NT2/D1 (cell line): ENCODE results near the gene FNBP1L.

ENCODE experiments used
- SUZ12 ChIP-seq: IDR thresholded peaks from 2 replicates; pipeline ENCODE4 v1.6.1; 2011; ENCODE audit not compliant: insufficient read length, insufficient read depth; ENCODE audit errors: extremely low read depth
- YY1 ChIP-seq: IDR thresholded peaks from 2 replicates; pipeline ENCODE4 v1.6.1; 2011; ENCODE audit not compliant: insufficient read length, insufficient read depth
- ZNF274 ChIP-seq: IDR thresholded peaks from 2 replicates; pipeline ENCODE4 v1.6.1; 2011; ENCODE audit warnings: mild to moderate bottlenecking, low read depth, low read length

- TF ChIP-seq SUZ12 (no peak), YY1 (no peak), ZNF274 (no peak)
Observed at GRCh38 chr1:93554883-93555872, 107.3 kb downstream of the FNBP1L start.
